ENCODE measurements around the gene ZNF469. TPM values are rescaled to one million over a fixed set of nuclear protein-coding genes. Genes with fewer than 3 reads are reported as not detected.

The ZNF469 gene
- polyA plus RNA-seq, 1 donor = 1.2 TPM

GRCh38 chr16:88345721-88346560, 36.8 kb upstream of the ZNF469 start:
- DNase-seq = no peak

- DNase-seq = no peak
Measured at GRCh38 chr16:88346680-88347505, 35.9 kb upstream of the ZNF469 start.

- no peak for DNase-seq
Measured at GRCh38 chr16:88347656-88348376, 34.9 kb upstream of the ZNF469 start.

GRCh38 chr16:88348377-88349152, 34.2 kb upstream of the ZNF469 start:
- no peak for DNase-seq

GRCh38 chr16:88349153-88349902, 33.4 kb upstream of the ZNF469 start:
- DNase-seq = no peak

- no peak for DNase-seq
Measured at GRCh38 chr16:88349903-88350900, 32.6 kb upstream of the ZNF469 start.

GRCh38 chr16:88350922-88351321, 31.8 kb upstream of the ZNF469 start:
- no peak for DNase-seq

- DNase-seq = no peak
Measured at GRCh38 chr16:88351491-88352101, 31.2 kb upstream of the ZNF469 start.

- DNase-seq = no peak
Measured at GRCh38 chr16:88352261-88353200, 30.2 kb upstream of the ZNF469 start.

GRCh38 chr16:88353232-88353631, 29.5 kb upstream of the ZNF469 start:
- no peak for DNase-seq

GRCh38 chr16:88353691-88354090, 29.1 kb upstream of the ZNF469 start:
- DNase-seq = no peak

- DNase-seq = no peak
Measured at GRCh38 chr16:88354229-88355092, 28.3 kb upstream of the ZNF469 start.

GRCh38 chr16:88355093-88355388, 27.7 kb upstream of the ZNF469 start:
- no peak for DNase-seq

- no peak for DNase-seq
Measured at GRCh38 chr16:88355389-88356123, 27.2 kb upstream of the ZNF469 start.

GRCh38 chr16:88356124-88356726, 26.5 kb upstream of the ZNF469 start:
- DNase-seq = no peak

GRCh38 chr16:88356727-88357199, 26.0 kb upstream of the ZNF469 start:
- no peak for DNase-seq

Data from left kidney (tissue), 2 donors.